Thoracic aorta (tissue), 2 donors: ENCODE results near the gene TMA7. TPM values are rescaled to one million over a fixed set of nuclear protein-coding genes. Genes with fewer than 3 reads are reported as not detected.
"Not testable (repeated sequence)": the region's sequence is repeated elsewhere in the genome, so short reads cannot be mapped to it uniquely, and the experiment has no call there.

Experiments used
- ATAC-seq: fragments of 150-250 bp; one replicate; pipeline ENCODE4 v1.8.0; 2017; ENCODE audit warnings: low read depth; ENCODE audit not compliant: insufficient number of reproducible peaks, low FRiP score
- DNase-seq: peaks from one replicate; pipeline ENCODE4 v3.0.0-alpha.2; 2020; ENCODE audit warnings: low spot score
- H3K27ac ChIP-seq, 2 donors: fragments of 200-600 bp; sonication (generic); 1 replicate in 1 of 2; 2 replicates in 1 of 2; pipeline ENCODE4 v1.5.1; 2016; ENCODE audit warnings: mild to moderate bottlenecking in 2 of 2, moderate library complexity in 2 of 2
- H3K27me3 ChIP-seq: fragments of 200-600 bp; sonication (generic); replicated peaks from 2 replicates; pipeline ENCODE4 v1.6.0; 2016; ENCODE audit warnings: mild to moderate bottlenecking; ENCODE audit not compliant: insufficient read depth
- H3K36me3 ChIP-seq: fragments of 200-600 bp; sonication (generic); one replicate; pipeline ENCODE4 v1.5.1; 2016
- H3K4me1 ChIP-seq, 2 donors: fragments of 200-600 bp; sonication (generic); 1 replicate in 1 of 2; 2 replicates in 1 of 2; pipeline versions ENCODE4 v1.5.1 to v1.6.0; 2016; ENCODE audit warnings: low read depth in 2 of 2, mild to moderate bottlenecking in 1 of 2; ENCODE audit not compliant: control insufficient read depth in 1 of 2
- H3K4me3 ChIP-seq: fragments of 200-600 bp; sonication (generic); 2 replicates; pipeline ENCODE4 v1.5.1; 2016; ENCODE audit warnings: mild to moderate bottlenecking
- H3K9me3 ChIP-seq: fragments of 200-600 bp; sonication (generic); 2 replicates; pipeline ENCODE4 v1.5.1; 2016
- CTCF ChIP-seq: fragments of 200-600 bp; sonication (generic); IDR thresholded peaks from one replicate; pipeline ENCODE4 v1.5.1; 2019; ENCODE audit warnings: antibody characterized with exemption
- total RNA-seq, 2 donors: library from RNA; depleted of rRNA; stranded (reverse); fragments of >200 nt; gene quantifications; one replicate each; pipeline versions ENCODE4 v1.1.0 to v1.2.3, GENCODE V29; 2016

The TMA7 gene
- total RNA-seq, 2 donors from 2014 or later, result 112 to 164 TPM

GRCh38 chr3:48473617-48473952 is 33.5 kb downstream of the TMA7 start:
- no peaks in the 10 kb centered on the region for H3K9me3 ChIP-seq
- DNase-seq, result no peak
- peaks cover 18% of the 10 kb centered on the region for H3K36me3 ChIP-seq
- no peak for TF ChIP-seq CTCF
- peak overlapping the region; percentile 96 to 97 for H3K27ac ChIP-seq
- H3K4me3 ChIP-seq, result no peak overlapping the region
- ATAC-seq, result no peak
- H3K4me1 ChIP-seq, result peaks cover 31 to 46% of the 10 kb centered on the region in 2 donors
- H3K27me3 ChIP-seq, result no peaks in the 10 kb centered on the region

GRCh38 chr3:48474031-48474430 is 34.0 kb downstream of the TMA7 start:
- peaks cover 27 to 41% of the 10 kb centered on the region in 2 donors for H3K4me1 ChIP-seq
- H3K27me3 ChIP-seq, H3K9me3 ChIP-seq, ATAC-seq, DNase-seq, H3K4me3 ChIP-seq: not testable (repeated sequence)
- peaks cover 13% of the 10 kb centered on the region for H3K36me3 ChIP-seq
- peak overlapping the region; percentile 96 to 97 for H3K27ac ChIP-seq

GRCh38 chr3:48474619-48475018 is 34.6 kb downstream of the TMA7 start:
- ATAC-seq, result no peak
- no peak overlapping the region for H3K27ac ChIP-seq
- H3K4me3 ChIP-seq, result no peak overlapping the region
- peaks cover 22 to 35% of the 10 kb centered on the region in 2 donors for H3K4me1 ChIP-seq
- H3K9me3 ChIP-seq, result no peaks in the 10 kb centered on the region
- no peak for DNase-seq
- peaks cover 8% of the 10 kb centered on the region for H3K36me3 ChIP-seq
- H3K27me3 ChIP-seq, result no peaks in the 10 kb centered on the region
- TF ChIP-seq CTCF, result no peak

GRCh38 chr3:48475188-48475587 is 35.1 kb downstream of the TMA7 start:
- Histone ChIP-seq H3K4me1 (peaks cover 16 to 30% of the 10 kb centered on the region in 2 donors), H3K27me3 (no peaks in the 10 kb centered on the region), H3K27ac (no peak overlapping the region), H3K4me3 (no peak overlapping the region), H3K36me3 (peaks cover 8% of the 10 kb centered on the region), H3K9me3 (no peaks in the 10 kb centered on the region)
- no peak for ATAC-seq
- TF ChIP-seq CTCF, result no peak
- no peak for DNase-seq

GRCh38 chr3:48476426-48477053 is 36.5 kb downstream of the TMA7 start:
- Histone ChIP-seq H3K4me1 (peaks cover 6 to 16% of the 10 kb centered on the region in 2 donors), H3K4me3 (no peak overlapping the region), H3K27ac (no peak overlapping the region), H3K36me3 (peaks cover 8% of the 10 kb centered on the region), H3K9me3 (no peaks in the 10 kb centered on the region), H3K27me3 (no peaks in the 10 kb centered on the region)
- ATAC-seq (no peak), DNase-seq (no peak)
- no peak for TF ChIP-seq CTCF
